ENCODE measurements around the gene KCNMA1. TPM values are rescaled to one million over a fixed set of nuclear protein-coding genes. Genes with fewer than 3 reads are reported as not detected.

The KCNMA1 gene
- polyA plus RNA-seq, 1 donor: 19.6 TPM

DNA sequence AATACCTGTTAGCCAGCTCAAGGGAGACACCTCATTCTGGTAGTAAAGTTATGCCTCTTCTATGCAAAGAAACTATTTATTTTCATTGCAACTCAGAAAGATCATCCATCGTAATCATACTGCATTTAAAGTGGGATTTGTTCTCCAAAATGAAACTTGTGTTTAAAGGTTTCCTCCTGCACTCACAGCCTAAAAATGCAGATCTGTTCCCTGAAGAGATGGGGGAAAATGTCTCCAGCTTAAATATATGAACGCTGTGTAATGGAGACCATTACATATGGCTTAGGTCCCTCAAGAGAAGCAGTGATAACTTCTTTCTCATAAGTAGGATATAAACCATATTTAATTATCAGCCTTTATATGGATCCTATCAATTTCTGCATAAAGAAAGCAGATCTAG, 665.1 kb downstream of the KCNMA1 start:
- Histone ChIP-seq H3K36me3 (ENCODE audit: control insufficient read depth, insufficient read depth, low read length) (no peaks in the 10 kb centered on the region), H3K27ac (ENCODE audit: low read length) (no peak overlapping the region), H3K27me3 (ENCODE audit: control insufficient read depth, insufficient read depth, low read length) (peaks cover 3% of the 10 kb centered on the region)

DNA sequence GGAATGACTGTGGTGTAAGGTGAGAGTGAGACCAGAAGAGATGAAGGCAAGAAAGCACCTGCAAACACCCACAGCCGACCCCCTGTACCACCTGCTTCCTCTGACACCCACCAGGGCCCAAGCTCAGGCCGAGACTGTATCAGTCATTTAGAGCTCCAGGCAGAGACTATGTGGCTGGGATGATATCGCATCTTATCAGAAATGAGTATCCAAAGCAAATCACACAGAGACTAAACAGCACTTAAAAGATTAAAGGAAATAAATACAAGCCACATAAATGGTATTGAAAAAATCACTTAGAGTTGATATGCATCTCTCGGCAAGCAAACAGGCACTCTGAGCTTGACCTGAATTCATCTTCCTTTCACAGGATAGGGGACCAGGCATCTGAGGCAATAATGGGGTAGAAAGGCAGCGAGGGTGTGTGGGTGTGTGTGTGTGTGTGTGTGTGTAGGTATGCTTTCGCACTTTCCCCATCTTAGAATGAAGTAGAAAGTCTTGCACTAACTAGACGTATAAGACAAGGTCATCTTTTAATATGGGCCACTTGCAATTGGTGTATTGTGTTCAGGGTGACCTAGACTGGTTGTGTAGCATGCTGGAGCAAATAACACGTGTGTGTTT, 665.9 kb downstream of the KCNMA1 start:
- Histone ChIP-seq H3K27ac (ENCODE audit: low read length) (no peak overlapping the region), H3K4me3 (ENCODE audit: low read length) (no peak overlapping the region), H3K4me1 (ENCODE audit: control insufficient read depth, insufficient read depth, low read length) (no peaks in the 10 kb centered on the region), H3K36me3 (ENCODE audit: control insufficient read depth, insufficient read depth, low read length) (no peaks in the 10 kb centered on the region), H3K27me3 (ENCODE audit: control insufficient read depth, insufficient read depth, low read length) (peaks cover 3% of the 10 kb centered on the region), H3K9me3 (ENCODE audit: control insufficient read depth, low read depth, low read length) (no peaks in the 10 kb centered on the region)
- WGBS (ENCODE audit: insufficient coverage, low lambda C conversion rate): 65% methylated on average over 4 of the region's 8 CpGs
- no peak for DNase-seq

More for the DNA sequence above, 665.1 kb downstream of the KCNMA1 start:
- Histone ChIP-seq H3K9me3 (ENCODE audit: control insufficient read depth, low read depth, low read length) (no peaks in the 10 kb centered on the region), H3K4me1 (ENCODE audit: control insufficient read depth, insufficient read depth, low read length) (no peaks in the 10 kb centered on the region), H3K4me3 (ENCODE audit: low read length) (no peak overlapping the region)
- WGBS (ENCODE audit: insufficient coverage, low lambda C conversion rate): 100% methylated on average over 2 of the region's 2 CpGs
- DNase-seq: no peak

- no peak overlapping the region for H3K27ac ChIP-seq (ENCODE audit: low read length)
- H3K4me3 ChIP-seq (ENCODE audit: low read length): no peak overlapping the region
- DNase-seq: no peak
- no peaks in the 10 kb centered on the region for H3K36me3 ChIP-seq (ENCODE audit: control insufficient read depth, insufficient read depth, low read length)
- no peaks in the 10 kb centered on the region for H3K27me3 ChIP-seq (ENCODE audit: control insufficient read depth, insufficient read depth, low read length)
- no peaks in the 10 kb centered on the region for H3K9me3 ChIP-seq (ENCODE audit: control insufficient read depth, low read depth, low read length)
- no CpG with 5 or more reads among the region's 6 CpGs for WGBS (ENCODE audit: insufficient coverage, low lambda C conversion rate)
- no peaks in the 10 kb centered on the region for H3K4me1 ChIP-seq (ENCODE audit: control insufficient read depth, insufficient read depth, low read length)
Observed at GRCh38 chr10:76970711-76971519, 666.7 kb downstream of the KCNMA1 start.

GRCh38 chr10:76969366-76969948, 668.2 kb downstream of the KCNMA1 start:
- H3K27me3 ChIP-seq (ENCODE audit: control insufficient read depth, insufficient read depth, low read length): no peaks in the 10 kb centered on the region
- H3K4me1 ChIP-seq (ENCODE audit: control insufficient read depth, insufficient read depth, low read length): no peaks in the 10 kb centered on the region
- no peak for DNase-seq
- no peak overlapping the region for H3K27ac ChIP-seq (ENCODE audit: low read length)
- no peaks in the 10 kb centered on the region for H3K9me3 ChIP-seq (ENCODE audit: control insufficient read depth, low read depth, low read length)
- H3K4me3 ChIP-seq (ENCODE audit: low read length): no peak overlapping the region
- no peaks in the 10 kb centered on the region for H3K36me3 ChIP-seq (ENCODE audit: control insufficient read depth, insufficient read depth, low read length)
- WGBS (ENCODE audit: insufficient coverage, low lambda C conversion rate): no CpG with 5 or more reads among the region's 9 CpGs

- DNase-seq: no peak
- no peak overlapping the region for H3K27ac ChIP-seq (ENCODE audit: low read length)
- H3K27me3 ChIP-seq (ENCODE audit: control insufficient read depth, insufficient read depth, low read length): no peaks in the 10 kb centered on the region
- no peaks in the 10 kb centered on the region for H3K9me3 ChIP-seq (ENCODE audit: control insufficient read depth, low read depth, low read length)
- no CpG with 5 or more reads among the region's 2 CpGs for WGBS (ENCODE audit: insufficient coverage, low lambda C conversion rate)
- no peak overlapping the region for H3K4me3 ChIP-seq (ENCODE audit: low read length)
- no peaks in the 10 kb centered on the region for H3K4me1 ChIP-seq (ENCODE audit: control insufficient read depth, insufficient read depth, low read length)
- no peaks in the 10 kb centered on the region for H3K36me3 ChIP-seq (ENCODE audit: control insufficient read depth, insufficient read depth, low read length)
Observed at GRCh38 chr10:76968483-76968882, 669.1 kb downstream of the KCNMA1 start.

DNA sequence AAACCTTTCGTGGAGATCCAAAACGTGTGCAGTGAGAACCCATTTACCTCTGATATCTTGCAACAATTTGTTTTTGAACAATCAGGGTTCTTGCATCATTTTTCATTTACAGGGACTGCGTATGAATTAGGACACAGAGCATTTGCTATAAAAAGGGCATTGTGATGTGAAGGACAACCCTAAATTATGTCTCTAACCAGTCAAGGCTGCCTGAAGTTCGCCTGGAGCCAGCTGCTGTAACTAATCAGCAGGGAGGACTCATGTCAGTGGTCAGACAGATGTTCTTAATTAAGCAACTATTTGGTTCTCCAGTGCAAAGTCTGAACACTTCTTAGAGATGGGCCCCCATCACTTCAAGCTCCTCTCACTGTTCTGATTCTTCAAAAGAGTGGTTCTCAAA, 674.8 kb downstream of the KCNMA1 start:
- no peak overlapping the region for H3K4me3 ChIP-seq (ENCODE audit: low read length)
- no peak overlapping the region for H3K27ac ChIP-seq (ENCODE audit: low read length)
- no peaks in the 10 kb centered on the region for H3K27me3 ChIP-seq (ENCODE audit: control insufficient read depth, insufficient read depth, low read length)
- WGBS (ENCODE audit: insufficient coverage, low lambda C conversion rate): no CpG with 5 or more reads among the region's 4 CpGs
- no peak for DNase-seq
- H3K4me1 ChIP-seq (ENCODE audit: control insufficient read depth, insufficient read depth, low read length): no peaks in the 10 kb centered on the region
- no peaks in the 10 kb centered on the region for H3K9me3 ChIP-seq (ENCODE audit: control insufficient read depth, low read depth, low read length)
- H3K36me3 ChIP-seq (ENCODE audit: control insufficient read depth, insufficient read depth, low read length): no peaks in the 10 kb centered on the region

GRCh38 chr10:76961841-76962240, 675.8 kb downstream of the KCNMA1 start:
- Histone ChIP-seq H3K4me1 (ENCODE audit: control insufficient read depth, insufficient read depth, low read length) (no peaks in the 10 kb centered on the region), H3K9me3 (ENCODE audit: control insufficient read depth, low read depth, low read length) (no peaks in the 10 kb centered on the region), H3K27me3 (ENCODE audit: control insufficient read depth, insufficient read depth, low read length) (no peaks in the 10 kb centered on the region), H3K36me3 (ENCODE audit: control insufficient read depth, insufficient read depth, low read length) (no peaks in the 10 kb centered on the region), H3K27ac (ENCODE audit: low read length) (no peak overlapping the region), H3K4me3 (ENCODE audit: low read length) (no peak overlapping the region)
- no peak for DNase-seq
- WGBS (ENCODE audit: insufficient coverage, low lambda C conversion rate): no CpG with 5 or more reads among the region's 5 CpGs

DNA sequence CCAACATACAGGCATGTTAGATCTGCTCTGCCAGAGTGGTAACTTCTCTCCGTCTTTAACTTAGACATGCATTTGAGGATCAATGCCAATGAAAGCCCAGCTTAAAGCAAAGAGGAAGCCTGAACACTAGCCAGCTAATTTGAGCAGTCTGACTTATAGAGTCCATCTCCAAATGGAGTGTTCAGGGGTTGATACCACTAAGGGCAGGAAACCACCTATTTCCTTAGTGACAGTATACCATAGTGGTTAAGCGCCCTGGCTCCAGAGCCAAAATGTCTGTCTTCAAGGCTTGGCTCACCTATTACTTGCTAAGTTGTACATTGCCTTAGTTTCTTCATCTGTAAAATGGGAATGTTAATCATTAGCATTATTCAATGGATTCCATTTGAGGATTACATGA, 678.5 kb downstream of the KCNMA1 start:
- H3K9me3 ChIP-seq (ENCODE audit: control insufficient read depth, low read depth, low read length): no peaks in the 10 kb centered on the region
- no peak overlapping the region for H3K27ac ChIP-seq (ENCODE audit: low read length)
- no peaks in the 10 kb centered on the region for H3K4me1 ChIP-seq (ENCODE audit: control insufficient read depth, insufficient read depth, low read length)
- no CpG with 5 or more reads among the region's 2 CpGs for WGBS (ENCODE audit: insufficient coverage, low lambda C conversion rate)
- H3K36me3 ChIP-seq (ENCODE audit: control insufficient read depth, insufficient read depth, low read length): no peaks in the 10 kb centered on the region
- DNase-seq: no peak
- H3K4me3 ChIP-seq (ENCODE audit: low read length): no peak overlapping the region
- no peaks in the 10 kb centered on the region for H3K27me3 ChIP-seq (ENCODE audit: control insufficient read depth, insufficient read depth, low read length)

DNA sequence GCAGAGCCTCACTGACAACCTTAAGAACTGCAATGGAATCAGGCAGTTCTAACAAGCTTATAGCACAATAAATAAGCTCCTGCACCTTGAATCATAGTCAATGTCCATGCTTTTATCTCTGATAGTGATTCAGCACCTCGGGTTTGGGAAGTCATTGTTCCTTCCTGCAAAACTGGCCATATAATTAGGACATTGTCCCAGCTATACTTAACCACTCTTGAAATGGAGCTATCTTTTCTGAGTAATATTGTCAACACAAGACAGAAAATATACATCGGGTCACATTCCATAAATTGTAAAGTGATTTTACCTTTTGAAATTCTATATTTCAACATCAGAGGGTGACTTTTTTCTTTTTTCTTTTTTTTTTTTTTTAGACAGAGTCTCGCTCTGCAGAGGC, 682.8 kb downstream of the KCNMA1 start:
- Histone ChIP-seq H3K27me3 (ENCODE audit: control insufficient read depth, insufficient read depth, low read length) (no peaks in the 10 kb centered on the region), H3K9me3 (ENCODE audit: control insufficient read depth, low read depth, low read length) (no peaks in the 10 kb centered on the region), H3K27ac (ENCODE audit: low read length) (no peak overlapping the region), H3K4me1 (ENCODE audit: control insufficient read depth, insufficient read depth, low read length) (no peaks in the 10 kb centered on the region), H3K36me3 (ENCODE audit: control insufficient read depth, insufficient read depth, low read length) (no peaks in the 10 kb centered on the region), H3K4me3 (ENCODE audit: low read length) (no peak overlapping the region)
- WGBS (ENCODE audit: insufficient coverage, low lambda C conversion rate): 63% methylated on average over 2 of the region's 3 CpGs
- DNase-seq: peak in 1 of 2 donors; percentile 8

- no peaks in the 10 kb centered on the region for H3K27me3 ChIP-seq (ENCODE audit: control insufficient read depth, insufficient read depth, low read length)
- H3K27ac ChIP-seq (ENCODE audit: low read length): no peak overlapping the region
- no CpG with 5 or more reads among the region's 1 CpG for WGBS (ENCODE audit: insufficient coverage, low lambda C conversion rate)
- no peaks in the 10 kb centered on the region for H3K4me1 ChIP-seq (ENCODE audit: control insufficient read depth, insufficient read depth, low read length)
- no peak for DNase-seq
- no peaks in the 10 kb centered on the region for H3K9me3 ChIP-seq (ENCODE audit: control insufficient read depth, low read depth, low read length)
- H3K4me3 ChIP-seq (ENCODE audit: low read length): no peak overlapping the region
- H3K36me3 ChIP-seq (ENCODE audit: control insufficient read depth, insufficient read depth, low read length): no peaks in the 10 kb centered on the region
Observed at GRCh38 chr10:76950354-76950753, 687.3 kb downstream of the KCNMA1 start.
